GM12874 (cell line): ENCODE results near the gene ARID4B.

Experiments used
- CTCF ChIP-seq: IDR thresholded peaks from 2 replicates; pipeline ENCODE4 v1.5.1; 2011; ENCODE audit warnings: low read depth, mild to moderate bottlenecking, control low read depth, low read length, moderate library complexity; ENCODE audit not compliant: insufficient read depth

Gene ARID4B

GRCh38 chr1:235160383-235160956 is 167.5 kb downstream of the ARID4B start:
- no peak for TF ChIP-seq CTCF

- no peak for TF ChIP-seq CTCF
Measured at GRCh38 chr1:235158680-235159079, 169.3 kb downstream of the ARID4B start.

- TF ChIP-seq CTCF = no peak
Measured at GRCh38 chr1:235157150-235157549, 170.8 kb downstream of the ARID4B start.

- no peak for TF ChIP-seq CTCF
Measured at GRCh38 chr1:235156740-235157139, 171.2 kb downstream of the ARID4B start.

GRCh38 chr1:235156265-235156664 is 171.7 kb downstream of the ARID4B start:
- no peak for TF ChIP-seq CTCF

GRCh38 chr1:235152235-235152634 is 175.7 kb downstream of the ARID4B start:
- TF ChIP-seq CTCF = no peak

- TF ChIP-seq CTCF = no peak
Measured at GRCh38 chr1:235151033-235151432, 176.9 kb downstream of the ARID4B start.
